ENCODE data around the gene GLP2R.
A peak's percentile ranks its signal among the peaks of the same experiment; 100 is the strongest.
"Not testable (repeated sequence)": the region's sequence is repeated elsewhere in the genome, so short reads cannot be mapped to it uniquely, and the experiment has no call there.

Gene GLP2R

GRCh38 chr17:9825641-9826150, at the start of gene GLP2R:
GLP2R (plus strand) TSS chr17:9825924; CDS start chr17:9826064, 140 bp downstream.
- FAIRE-seq, result no peak

- no peak for FAIRE-seq
These were observed 48.8 kb upstream of the GLP2R start for GRCh38 chr17:9776911-9777310.

GRCh38 chr17:9780552-9780951, 45.2 kb upstream of the GLP2R start:
- FAIRE-seq, result no peak

GRCh38 chr17:9783050-9783449, 42.7 kb upstream of the GLP2R start:
- no peak for FAIRE-seq

- FAIRE-seq, result not testable (repeated sequence)
These were observed 42.3 kb upstream of the GLP2R start for GRCh38 chr17:9783465-9783864.

- peak; percentile 6 for FAIRE-seq
These were observed 41.2 kb upstream of the GLP2R start for GRCh38 chr17:9784544-9784943.

- no peak for FAIRE-seq
These were observed 37.1 kb upstream of the GLP2R start for GRCh38 chr17:9788601-9789000.

- FAIRE-seq, result no peak
These were observed 35.4 kb upstream of the GLP2R start for GRCh38 chr17:9790316-9790715.

- no peak for FAIRE-seq
These were observed 34.5 kb upstream of the GLP2R start, which contains the start of gene DHRS7C for GRCh38 chr17:9790889-9791876. DHRS7C (minus strand) TSS chr17:9791592; CDS start chr17:9791284, 308 bp downstream.

GRCh38 chr17:9792181-9792840, 33.4 kb upstream of the GLP2R start:
- FAIRE-seq, result no peak

GRCh38 chr17:9798008-9798407, 27.7 kb upstream of the GLP2R start:
- no peak for FAIRE-seq

- FAIRE-seq, result no peak
These were observed 27.0 kb upstream of the GLP2R start for GRCh38 chr17:9798724-9799123.

- FAIRE-seq, result no peak
These were observed 24.2 kb upstream of the GLP2R start for GRCh38 chr17:9801505-9801904.

- no peak for FAIRE-seq
These were observed 23.4 kb upstream of the GLP2R start for GRCh38 chr17:9802294-9802693.

GRCh38 chr17:9802697-9803096, 23.0 kb upstream of the GLP2R start:
- no peak for FAIRE-seq

- FAIRE-seq, result no peak
These were observed 20.0 kb upstream of the GLP2R start for GRCh38 chr17:9805769-9806168.

GRCh38 chr17:9806699-9807098, 19.0 kb upstream of the GLP2R start:
- no peak for FAIRE-seq

GRCh38 chr17:9809409-9809808, 16.3 kb upstream of the GLP2R start:
- no peak for FAIRE-seq

- no peak for FAIRE-seq
These were observed 15.4 kb upstream of the GLP2R start for GRCh38 chr17:9810100-9810949.

GRCh38 chr17:9811086-9811485, 14.6 kb upstream of the GLP2R start:
- no peak for FAIRE-seq

GRCh38 chr17:9811537-9811936, 14.2 kb upstream of the GLP2R start:
- no peak for FAIRE-seq

GRCh38 chr17:9813166-9813565, 12.6 kb upstream of the GLP2R start:
- FAIRE-seq, result no peak
